Esophagus squamous epithelium (tissue), 4 donors: ENCODE results near the gene CTSS.

Experiments used
- CTCF ChIP-seq, 6 experiments: fragments of 450-650 bp in 4 of 6; fragments of 200-600 bp in 2 of 6; sonication (generic) in 2 of 6; IDR thresholded peaks; one replicate each; pipeline ENCODE4 v1.5.1; 2016 to 2019; ENCODE audit warnings: antibody characterized with exemption in 6 of 6, mild to moderate bottlenecking in 4 of 6, moderate library complexity in 4 of 6
- POLR2A ChIP-seq, 4 donors: fragments of 450-650 bp; IDR thresholded peaks; one replicate each; pipeline ENCODE4 v1.6.1; 2017; ENCODE audit warnings: antibody characterized with exemption in 4 of 4, mild to moderate bottlenecking in 4 of 4, moderate library complexity in 3 of 4

- TF ChIP-seq CTCF (IDR thresholded peaks at IDR 0.05): no peak
- TF ChIP-seq POLR2A (IDR thresholded peaks at IDR 0.05): no peak
Measured at GRCh38 chr1:150720703-150721102, 44.9 kb downstream of the CTSS start, which contains the start of gene HORMAD1.
